Activated CD8-positive, alpha-beta memory T cell treated with anti-CD3 and anti-CD28 coated beads for 1 hour (primary cell): ENCODE measurements around the gene TDRD1.

ENCODE experiments used
- DNase-seq, 2 donors: peaks; one replicate each; pipeline ENCODE4 v3.0.0-alpha.2; 2020; ENCODE audit warnings: low read depth in 1 of 2; ENCODE audit errors: extremely low read depth in 1 of 2

TDRD1 gene

DNA sequence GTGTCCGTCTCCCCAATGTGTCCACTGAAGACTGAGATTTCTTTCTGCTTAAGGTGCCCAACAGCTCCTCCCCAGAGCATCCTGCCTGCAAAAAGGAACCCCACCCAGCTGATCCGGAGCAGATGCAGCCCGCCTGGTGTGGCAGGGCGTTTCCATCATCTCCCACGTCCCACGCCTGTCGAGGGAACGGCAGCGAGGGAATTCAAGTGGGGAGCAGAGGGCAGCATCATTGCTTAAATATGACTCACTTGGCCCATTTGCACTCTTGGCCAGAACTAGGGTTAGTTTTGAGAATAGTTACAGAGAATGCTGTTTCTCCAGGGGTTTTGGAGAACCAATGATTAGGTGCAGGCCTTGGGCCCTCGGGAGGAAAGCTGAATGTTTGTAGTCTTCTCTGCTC lies 80.7 kb downstream of the TDRD1 start:
- DNase-seq = no peak

GRCh38 chr10:114260366-114260765 lies 81.2 kb downstream of the TDRD1 start:
- DNase-seq = no peak

GRCh38 chr10:114261076-114261475 lies 81.9 kb downstream of the TDRD1 start:
- DNase-seq = no peak

GRCh38 chr10:114262496-114262895 lies 83.3 kb downstream of the TDRD1 start:
- DNase-seq = no peak

DNA sequence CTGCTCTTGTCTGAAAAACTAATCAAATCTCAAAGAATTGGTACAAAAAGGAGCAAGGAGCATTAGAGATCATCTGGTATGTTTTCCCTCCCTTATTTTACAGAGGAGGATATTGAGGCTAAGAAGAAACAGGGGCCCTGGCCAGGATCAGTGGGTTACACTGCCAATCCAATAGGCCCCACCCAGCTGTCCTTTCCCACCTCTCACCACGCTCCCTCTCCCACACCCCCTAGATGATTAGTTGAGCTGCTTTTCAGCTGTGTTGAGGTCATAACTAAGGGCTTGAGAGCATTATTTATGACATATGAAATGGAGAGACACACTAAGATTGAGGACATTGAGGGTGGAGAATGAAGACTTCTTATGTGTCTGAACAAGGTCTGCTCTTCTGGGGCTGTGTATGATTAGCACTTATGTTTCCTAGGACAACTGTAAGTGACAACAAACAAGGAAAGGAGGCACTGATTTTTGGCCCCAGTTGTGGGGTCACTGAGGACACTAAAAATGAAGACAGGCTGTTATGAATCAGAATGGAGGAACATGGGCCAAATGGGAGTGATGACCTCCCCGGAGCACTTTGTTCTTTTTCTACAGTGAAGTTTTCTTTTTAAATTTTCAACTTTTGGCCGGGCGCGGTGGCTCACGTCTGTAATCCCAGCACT lies 86.4 kb downstream of the TDRD1 start:
- no peak for DNase-seq

GRCh38 chr10:114266521-114266920 lies 87.4 kb downstream of the TDRD1 start:
- no peak for DNase-seq

DNA sequence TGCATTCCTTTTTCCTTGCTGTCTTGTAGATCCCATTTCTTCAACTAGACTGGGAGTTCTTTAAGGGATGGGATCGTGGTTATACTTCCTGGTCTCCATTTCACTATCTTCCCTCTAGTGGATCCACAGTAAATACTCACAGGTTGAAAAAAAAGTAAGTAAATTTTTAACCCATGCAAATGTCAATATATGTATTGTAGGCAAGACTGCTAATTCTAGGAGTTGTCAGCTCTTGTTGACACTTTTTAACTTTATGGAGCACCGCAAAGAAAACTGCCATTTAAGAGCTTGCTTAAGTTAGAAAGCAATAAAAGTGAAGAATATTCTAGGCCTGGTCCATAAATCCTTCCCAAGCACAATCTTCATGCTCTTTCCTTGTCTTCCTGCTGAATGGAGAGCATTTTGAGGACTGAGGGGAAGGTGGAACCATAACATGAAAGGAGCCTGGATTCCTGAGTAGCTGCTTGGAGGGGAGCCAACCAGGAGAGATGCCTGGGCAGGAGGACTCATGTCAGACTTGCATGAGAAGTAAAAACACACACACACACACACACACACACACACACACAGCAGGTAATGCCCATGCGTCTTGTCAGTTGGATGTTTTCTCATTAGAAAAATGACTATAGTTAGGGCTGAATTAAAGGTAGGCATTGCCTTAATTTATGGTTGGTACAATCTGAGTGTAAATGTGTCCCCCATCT lies 92.1 kb downstream of the TDRD1 start:
- no peak for DNase-seq

- no peak for DNase-seq
Observed at GRCh38 chr10:114271779-114272167, 92.6 kb downstream of the TDRD1 start.

- DNase-seq = no peak
Observed at GRCh38 chr10:114272696-114273095, 93.5 kb downstream of the TDRD1 start.

GRCh38 chr10:114273910-114274309 lies 94.8 kb downstream of the TDRD1 start:
- DNase-seq = no peak

GRCh38 chr10:114274616-114275453 lies 95.7 kb downstream of the TDRD1 start:
- DNase-seq = no peak

GRCh38 chr10:114276066-114276465 lies 96.9 kb downstream of the TDRD1 start:
- no peak for DNase-seq

DNA sequence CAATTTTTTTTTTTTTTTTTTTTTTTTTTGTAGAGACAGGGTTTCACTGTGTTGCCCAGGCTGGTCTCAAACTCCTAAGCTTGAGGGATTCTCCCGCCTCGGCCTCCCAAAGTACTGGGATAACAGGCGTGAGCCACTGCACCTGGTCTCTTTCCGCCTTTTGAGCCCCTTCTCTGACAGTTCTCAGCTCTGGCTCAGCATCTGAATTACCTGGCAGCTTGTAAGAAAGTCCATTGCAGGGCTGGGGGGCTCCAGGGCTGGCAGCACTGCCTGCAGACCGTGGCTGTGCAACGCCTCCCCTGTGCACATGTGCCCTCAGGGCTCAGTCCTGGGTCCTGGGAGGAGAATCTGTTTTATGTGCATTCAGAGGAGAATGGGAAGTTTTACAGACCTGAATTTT lies 97.5 kb downstream of the TDRD1 start:
- DNase-seq = no peak

GRCh38 chr10:114278140-114278883 lies 99.2 kb downstream of the TDRD1 start:
- no peak for DNase-seq

DNA sequence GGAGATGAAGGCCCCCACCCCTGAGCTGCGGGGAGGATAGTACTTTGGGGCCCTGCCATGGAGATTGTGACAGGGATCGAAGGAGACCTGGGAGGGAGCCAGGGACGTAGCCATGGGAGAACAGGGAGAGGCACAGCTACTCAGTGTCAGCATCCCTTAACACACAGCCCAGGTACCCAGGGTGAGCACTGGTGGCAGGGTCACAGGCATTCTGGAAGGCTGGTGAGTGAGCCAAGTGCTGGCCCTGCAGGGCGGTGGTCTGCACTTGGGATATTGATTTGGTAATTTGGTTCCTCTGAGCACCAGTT lies 99.7 kb downstream of the TDRD1 start:
- DNase-seq = no peak

DNA sequence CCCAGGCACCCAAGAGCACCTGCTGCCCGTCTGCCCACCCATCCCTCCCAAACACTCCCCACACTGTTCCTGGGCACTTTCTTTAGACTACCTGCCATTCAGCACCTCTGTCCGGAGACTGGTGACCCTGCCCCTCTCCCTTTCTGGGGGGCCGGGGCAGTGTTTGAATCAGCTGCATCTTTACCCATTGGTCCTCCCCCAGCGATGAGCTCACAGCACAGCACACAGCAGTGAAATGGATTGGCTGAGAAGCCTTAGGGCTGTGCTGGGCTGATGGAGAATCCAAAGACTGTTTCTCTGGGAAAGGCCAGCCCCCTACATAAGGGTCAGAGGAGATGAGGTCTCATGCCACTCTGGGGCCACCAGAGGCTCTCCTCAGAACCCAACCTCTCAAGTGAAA lies 100.1 kb downstream of the TDRD1 start:
- no peak for DNase-seq

DNA sequence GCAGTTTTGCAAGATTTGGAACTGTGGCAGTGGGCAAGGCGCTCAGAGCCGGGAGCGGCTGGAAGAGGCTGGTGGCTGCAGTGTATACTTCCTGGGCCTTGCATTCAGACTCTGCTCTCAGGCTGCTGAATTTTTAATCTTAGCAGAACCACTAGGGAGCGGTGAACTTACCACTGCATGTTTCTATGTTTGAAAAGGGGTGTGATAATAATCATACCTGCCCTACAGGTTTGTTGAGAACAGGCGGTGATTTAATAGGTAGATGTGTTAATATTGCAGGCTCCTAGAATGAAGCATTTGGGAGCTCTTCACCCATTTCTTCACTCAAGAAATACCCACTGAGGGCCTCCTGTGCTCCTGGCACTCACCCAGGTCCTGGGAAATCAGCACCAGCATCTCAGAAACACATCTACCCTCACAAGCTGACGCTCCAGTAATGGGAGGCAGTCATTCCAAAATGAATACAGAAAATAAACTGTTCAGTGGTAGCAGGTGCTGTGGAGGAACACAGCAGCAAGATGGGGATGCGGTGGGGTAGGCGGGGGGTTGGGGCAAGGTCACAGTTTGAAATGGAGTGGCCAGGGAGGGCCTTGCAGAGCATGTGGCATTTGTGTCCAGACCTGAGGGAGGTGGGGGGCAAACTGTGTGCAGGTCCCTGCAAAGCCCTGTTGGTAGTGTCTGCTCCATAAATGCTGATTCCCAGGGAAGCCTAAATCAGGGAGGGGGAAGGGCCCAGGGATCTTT lies 100.9 kb downstream of the TDRD1 start:
- DNase-seq = no peak

GRCh38 chr10:114281006-114281405 lies 101.9 kb downstream of the TDRD1 start:
- no peak for DNase-seq

DNA sequence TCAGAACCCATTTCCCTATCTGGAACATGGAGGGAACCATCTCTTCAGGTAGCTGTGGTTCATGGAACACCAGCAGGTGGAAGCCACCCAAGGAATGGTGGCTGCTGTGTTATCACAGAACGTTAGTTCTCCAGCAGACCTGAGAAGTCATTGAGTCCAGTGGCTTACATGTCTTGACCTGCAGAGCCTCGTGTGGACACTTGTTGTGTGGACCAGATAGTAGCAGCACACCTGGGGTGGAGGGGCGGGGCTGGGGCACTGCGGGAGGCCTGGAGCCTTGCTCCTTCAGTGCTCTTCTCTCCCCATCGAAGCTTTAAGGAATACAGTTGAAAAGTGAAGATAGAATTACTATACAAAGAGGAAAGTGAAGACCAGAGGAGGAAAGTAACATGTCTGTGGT lies 102.3 kb downstream of the TDRD1 start:
- no peak for DNase-seq
